ENCODE measurements around the gene SERPINA3. TPM values are rescaled to one million over a fixed set of nuclear protein-coding genes. Genes with fewer than 3 reads are reported as not detected.
A peak's percentile ranks its signal among the peaks of the same experiment; 100 is the strongest.
"Not testable (repeated sequence)": the region's sequence is repeated elsewhere in the genome, so short reads cannot be mapped to it uniquely, and the experiment has no call there.

Gene SERPINA3
- total RNA-seq, 2 donors from 2014 or later, result 57.2 to 330 TPM

GRCh38 chr14:94605361-94605760 lies 6.8 kb upstream of the SERPINA3 start:
- DNase-seq (ENCODE audit: low spot score), result no peak
- Histone ChIP-seq H3K4me3 (no peak overlapping the region), H3K27me3 (no peaks in the 10 kb centered on the region), H3K4me1 (peaks cover 0 to 29% of the 10 kb centered on the region in 2 donors), H3K36me3 (no peaks in the 10 kb centered on the region), H3K9me3 (no peaks in the 10 kb centered on the region), H3K27ac (no peak overlapping the region)
- no peak for TF ChIP-seq CTCF (IDR thresholded peaks at IDR 0.05)

GRCh38 chr14:94608966-94609365 lies 3.2 kb upstream of the SERPINA3 start:
- not testable (repeated sequence) for H3K27ac ChIP-seq; H3K4me3 ChIP-seq; H3K36me3 ChIP-seq; H3K4me1 ChIP-seq; H3K27me3 ChIP-seq; DNase-seq (ENCODE audit: low spot score); H3K9me3 ChIP-seq

- H3K27ac ChIP-seq, result peak overlapping the region in 1 of 2 donors; percentile 52
- H3K27me3 ChIP-seq, result no peaks in the 10 kb centered on the region
- no peaks in the 10 kb centered on the region for H3K9me3 ChIP-seq
- H3K4me1 ChIP-seq, result peaks cover 0 to 9% of the 10 kb centered on the region in 2 donors
- H3K36me3 ChIP-seq, result no peaks in the 10 kb centered on the region
- TF ChIP-seq CTCF (IDR thresholded peaks at IDR 0.05), result no peak
- H3K4me3 ChIP-seq, result no peak overlapping the region
- DNase-seq (ENCODE audit: low spot score), result no peak
Observed at GRCh38 chr14:94611179-94611578, 1.0 kb upstream of the SERPINA3 start.

- Histone ChIP-seq H3K9me3 (peaks cover 0 to 11% of the 10 kb centered on the region in 2 donors), H3K36me3 (peaks cover 3% of the 10 kb centered on the region), H3K27me3 (no peaks in the 10 kb centered on the region), H3K4me1 (peaks cover 0 to 4% of the 10 kb centered on the region in 2 donors), H3K27ac (peak overlapping the region; percentile 31 to 52), H3K4me3 (peak overlapping the region; percentile 15 to 23)
- no peak for DNase-seq (ENCODE audit: low spot score)
- TF ChIP-seq CTCF (IDR thresholded peaks at IDR 0.05), result no peak
Observed at GRCh38 chr14:94612580-94613554, 676 bp downstream of the SERPINA3 start.

- H3K27me3 ChIP-seq, result no peaks in the 10 kb centered on the region
- no peak for TF ChIP-seq CTCF (IDR thresholded peaks at IDR 0.05)
- peaks cover 0 to 22% of the 10 kb centered on the region in 2 donors for H3K9me3 ChIP-seq
- H3K36me3 ChIP-seq, result peaks cover 14% of the 10 kb centered on the region
- no peak overlapping the region for H3K27ac ChIP-seq
- peak overlapping the region in 1 of 2 donors; percentile 23 for H3K4me3 ChIP-seq
- peaks cover 0 to 4% of the 10 kb centered on the region in 2 donors for H3K4me1 ChIP-seq
- no peak for DNase-seq (ENCODE audit: low spot score)
Observed at GRCh38 chr14:94613720-94614644, 1.8 kb downstream of the SERPINA3 start.

- H3K27ac ChIP-seq, result no peak overlapping the region
- H3K4me3 ChIP-seq, result no peak overlapping the region
- H3K9me3 ChIP-seq, result peaks cover 0 to 24% of the 10 kb centered on the region in 2 donors
- H3K4me1 ChIP-seq, result peaks cover 0 to 4% of the 10 kb centered on the region in 2 donors
- no peak for TF ChIP-seq CTCF (IDR thresholded peaks at IDR 0.05)
- no peak for DNase-seq (ENCODE audit: low spot score)
- peaks cover 14% of the 10 kb centered on the region for H3K36me3 ChIP-seq
- no peaks in the 10 kb centered on the region for H3K27me3 ChIP-seq
Observed at GRCh38 chr14:94614802-94615201, 2.6 kb downstream of the SERPINA3 start.
